ENCODE measurements around the gene IRF2BP2.

Gene IRF2BP2

GRCh38 chr1:234559902-234560676, 49.9 kb downstream of the IRF2BP2 start:
- DNase-seq (ENCODE audit: extremely low read depth in 1 of 2, low read depth in 1 of 2) = no peak

- DNase-seq (ENCODE audit: extremely low read depth in 1 of 2, low read depth in 1 of 2) = no peak
Observed at GRCh38 chr1:234559152-234559901, 50.7 kb downstream of the IRF2BP2 start.

GRCh38 chr1:234558330-234558836, 51.6 kb downstream of the IRF2BP2 start:
- DNase-seq (ENCODE audit: extremely low read depth in 1 of 2, low read depth in 1 of 2) = no peak

GRCh38 chr1:234556245-234556943, 53.6 kb downstream of the IRF2BP2 start:
- no peak for DNase-seq (ENCODE audit: extremely low read depth in 1 of 2, low read depth in 1 of 2)

GRCh38 chr1:234555390-234556024, 54.5 kb downstream of the IRF2BP2 start:
- no peak for DNase-seq (ENCODE audit: extremely low read depth in 1 of 2, low read depth in 1 of 2)

- no peak for DNase-seq (ENCODE audit: extremely low read depth in 1 of 2, low read depth in 1 of 2)
Observed at GRCh38 chr1:234554698-234555311, 55.2 kb downstream of the IRF2BP2 start.

Data from stimulated activated CD8-positive, alpha-beta memory T cell treated with anti-CD3 and anti-CD28 coated beads, Interleukin-7, amount 100 ng/mL, for 48 hours (primary cell).